CD4-positive, alpha-beta memory T cell (primary cell): ENCODE measurements around the gene THTPA. TPM values are rescaled to one million over a fixed set of nuclear protein-coding genes. Genes with fewer than 3 reads are reported as not detected.
A peak's percentile ranks its signal among the peaks of the same experiment; 100 is the strongest.

ENCODE experiments used
- CTCF ChIA-PET: fragments of 350-600 bp; sonication (Branson Sonifier 250); formaldehyde crosslinking; loops from one replicate; lab custom pipeline; 2021; ENCODE audit warnings: inconsistent platforms; ENCODE audit not compliant: partially characterized antibody; lab: Charles Lee
- POLR2A ChIA-PET: fragments of 350-600 bp; sonication (Branson Sonifier 250); formaldehyde crosslinking; loops from one replicate; lab custom pipeline; 2021; ENCODE audit not compliant: partially characterized antibody; lab: Charles Lee
- DNase-seq, 5 donors: peaks; one replicate each; pipeline versions ENCODE4 v3.0.0 to v3.0.0-alpha.2; 2020 to 2022; ENCODE audit warnings: mixed read lengths in 1 of 5
- H3K27ac ChIP-seq: one replicate; pipeline ENCODE4 v1.7.0; 2013; ENCODE audit warnings: low read depth, low read length
- H3K27me3 ChIP-seq: 2 replicates; pipeline ENCODE4 v1.7.0; 2013; ENCODE audit warnings: mild to moderate bottlenecking, low read length, moderate library complexity; ENCODE audit not compliant: insufficient read depth
- H3K36me3 ChIP-seq: 2 replicates; pipeline ENCODE4 v1.7.0; 2013; ENCODE audit warnings: mild to moderate bottlenecking, low read length, moderate library complexity; ENCODE audit not compliant: insufficient read depth
- H3K4me1 ChIP-seq: 2 replicates; pipeline ENCODE4 v1.7.0; 2013; ENCODE audit warnings: mild to moderate bottlenecking, low read length, moderate library complexity; ENCODE audit not compliant: insufficient read depth
- H3K4me3 ChIP-seq, 2 donors: one replicate each; pipeline ENCODE4 v1.7.0; 2013; ENCODE audit warnings: low read length in 2 of 2, mild to moderate bottlenecking in 1 of 2
- H3K9me3 ChIP-seq, 2 donors: one replicate each; pipeline ENCODE4 v1.7.0; 2013; ENCODE audit warnings: low read length in 2 of 2, control low read depth in 1 of 2; ENCODE audit not compliant: control insufficient read depth in 1 of 2
- H3K27ac Mint-ChIP-seq, 7 donors: one replicate each; pipeline ENCODE4 v1.8.0; 2020 to 2021; ENCODE audit warnings: mixed read lengths in 7 of 7, mild to moderate bottlenecking in 6 of 7, inconsistent platforms in 3 of 7, moderate library complexity in 3 of 7
- H3K27me3 Mint-ChIP-seq, 2 donors: one replicate each; pipeline ENCODE4 v1.8.0; 2020 to 2021; ENCODE audit warnings: mixed read lengths in 2 of 2
- H3K36me3 Mint-ChIP-seq, 2 donors: one replicate each; pipeline ENCODE4 v1.8.0; 2020 to 2021; ENCODE audit warnings: mixed read lengths in 2 of 2, inconsistent platforms in 1 of 2, mild to moderate bottlenecking in 1 of 2
- H3K4me1 Mint-ChIP-seq, 4 donors: one replicate each; pipeline ENCODE4 v1.8.0; 2020 to 2021; ENCODE audit warnings: mixed read lengths in 4 of 4, mild to moderate bottlenecking in 1 of 4
- H3K4me3 Mint-ChIP-seq, 8 donors: one replicate each; pipeline ENCODE4 v1.8.0; 2020 to 2021; ENCODE audit warnings: mixed read lengths in 8 of 8, mild to moderate bottlenecking in 7 of 8, moderate library complexity in 6 of 8, inconsistent platforms in 3 of 8
- H3K9me3 Mint-ChIP-seq, 8 donors: one replicate each; pipeline ENCODE4 v1.8.0; 2020 to 2021; ENCODE audit warnings: mixed read lengths in 8 of 8, mild to moderate bottlenecking in 5 of 8, inconsistent platforms in 3 of 8, moderate library complexity in 1 of 8
- intact Hi-C: fragments of 100-400 bp; cut with micrococcal nuclease; formaldehyde crosslinking; loops from one replicate; pipeline ENCODE4 v1.15.1; 2023
- polyA plus RNA-seq, 2 donors: library from polyadenylated mRNA; unstranded; fragments of 300-500 nt; fragmentation: Illumina TruSeq; gene quantifications; one replicate each; pipeline ENCODE4 v1.2.3, GENCODE V29; 2021
- total RNA-seq, 2 experiments: library from RNA; stranded (reverse); gene quantifications; one replicate each; pipeline ENCODE4 v1.2.3, GENCODE V29; 2021

Gene THTPA
- total and polyA plus RNA-seq, 4 experiments from 2014 or later: 10.9 to 26.2 (median 20.6) TPM

DNA sequence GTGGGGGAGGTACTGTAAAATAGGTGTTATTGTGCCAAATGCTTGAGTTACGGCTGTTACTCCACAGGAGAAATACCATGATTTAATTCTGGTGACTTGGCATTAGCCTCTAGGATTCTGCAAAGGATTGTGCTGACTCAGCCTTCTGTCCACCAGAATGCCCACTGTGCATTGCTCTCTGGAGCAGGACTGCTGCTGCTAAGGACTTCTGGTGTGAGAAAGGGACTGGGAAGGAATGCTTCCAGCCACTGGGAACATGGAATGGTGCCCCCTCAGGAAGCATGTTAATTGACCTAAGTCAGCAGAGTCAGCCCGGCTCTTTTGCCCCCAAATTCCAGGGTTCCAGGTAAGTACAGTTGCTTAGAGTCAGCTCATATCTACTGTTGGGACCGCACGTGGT lies 37.4 kb upstream of the THTPA start:
- DNase-seq: no peak
- Histone ChIP-seq H3K27me3 (no peaks in the 10 kb centered on the region), H3K36me3 (no peaks in the 10 kb centered on the region), H3K9me3 (no peaks in the 10 kb centered on the region), H3K4me1 (no peaks in the 10 kb centered on the region), H3K4me3 (no peak overlapping the region), H3K27ac (no peak overlapping the region)
- Mint-ChIP-seq H3K4me1 (no peaks in the 10 kb centered on the region), H3K27me3 (no peaks in the 10 kb centered on the region), H3K9me3 (peaks cover 0 to 2% (median 0%) of the 10 kb centered on the region in 8 donors), H3K27ac (no peak overlapping the region), H3K36me3 (peaks cover 0 to 3% of the 10 kb centered on the region in 2 donors), H3K4me3 (no peak overlapping the region)
- intact Hi-C loops: no loop called here
- ChIA-PET CTCF (no interaction called here), POLR2A (no interaction called here)

- CTCF ChIA-PET: interaction anchor here (1.1 kb wide), 1 partner anchor 17 kb away, joined by 3 read pairs; no protein-coding TSS in a partner anchor
- H3K4me1 ChIP-seq: no peaks in the 10 kb centered on the region
- H3K4me3 ChIP-seq: no peak overlapping the region
- H3K27ac Mint-ChIP-seq: peak overlapping the region in 2 of 7 donors; percentile 55 to 59
- intact Hi-C loops: no loop called here
- no peaks in the 10 kb centered on the region for H3K36me3 ChIP-seq
- H3K27ac ChIP-seq: no peak overlapping the region
- no peak for DNase-seq
- no peaks in the 10 kb centered on the region for H3K9me3 ChIP-seq
- H3K27me3 Mint-ChIP-seq: no peaks in the 10 kb centered on the region
- no peaks in the 10 kb centered on the region for H3K4me1 Mint-ChIP-seq
- no peaks in the 10 kb centered on the region for H3K27me3 ChIP-seq
- no peaks in the 10 kb centered on the region for H3K9me3 Mint-ChIP-seq
- H3K36me3 Mint-ChIP-seq: no peaks in the 10 kb centered on the region
- POLR2A ChIA-PET: no interaction called here
- no peak overlapping the region for H3K4me3 Mint-ChIP-seq
These were observed 35.1 kb upstream of the THTPA start for GRCh38 chr14:23520899-23521533.

- Mint-ChIP-seq H3K4me3 (no peak overlapping the region), H3K27ac (no peak overlapping the region), H3K9me3 (no peaks in the 10 kb centered on the region), H3K4me1 (no peaks in the 10 kb centered on the region), H3K36me3 (no peaks in the 10 kb centered on the region), H3K27me3 (no peaks in the 10 kb centered on the region)
- intact Hi-C loops: no loop called here
- Histone ChIP-seq H3K9me3 (no peaks in the 10 kb centered on the region), H3K27ac (no peak overlapping the region), H3K4me1 (no peaks in the 10 kb centered on the region), H3K27me3 (no peaks in the 10 kb centered on the region), H3K36me3 (no peaks in the 10 kb centered on the region), H3K4me3 (no peak overlapping the region)
- DNase-seq: no peak
- POLR2A ChIA-PET: no interaction called here
- CTCF ChIA-PET: interaction anchor here (1.0 to 1.1 kb wide), 2 partner anchors 16 to 17 kb away, joined by 3 read pairs; no protein-coding TSS in a partner anchor
These were observed 34.1 kb upstream of the THTPA start for GRCh38 chr14:23521785-23522640.

DNA sequence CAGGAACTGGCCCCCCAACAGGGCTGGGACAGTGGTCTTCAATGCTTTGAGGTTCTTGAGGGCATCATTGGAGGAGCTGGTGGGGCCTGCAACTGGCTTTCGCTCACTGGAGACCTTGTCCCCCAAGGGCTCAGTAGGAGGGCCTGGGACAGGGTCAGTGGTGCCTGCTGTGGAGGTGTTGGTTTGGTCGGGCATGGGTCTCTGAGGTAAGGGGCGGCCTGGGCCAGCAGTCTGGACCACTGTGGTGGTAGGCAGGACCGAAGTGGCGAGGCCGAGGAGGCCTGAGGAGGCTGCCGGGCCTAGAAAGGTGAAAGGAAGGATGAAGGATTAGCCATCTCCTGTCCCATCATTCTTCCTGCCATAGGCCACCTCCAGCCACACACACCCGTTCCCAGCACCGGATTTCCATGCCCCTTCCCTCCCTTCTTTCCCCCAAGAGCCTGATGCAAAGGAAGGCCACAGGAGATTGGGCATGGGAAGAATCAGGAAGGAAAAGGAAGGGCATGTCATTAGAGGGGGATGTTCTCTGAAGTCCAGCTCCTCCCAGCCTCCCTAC lies 33.4 kb upstream of the THTPA start:
- Histone ChIP-seq H3K9me3 (no peaks in the 10 kb centered on the region), H3K4me3 (no peak overlapping the region), H3K27me3 (no peaks in the 10 kb centered on the region), H3K36me3 (no peaks in the 10 kb centered on the region), H3K27ac (no peak overlapping the region), H3K4me1 (no peaks in the 10 kb centered on the region)
- POLR2A ChIA-PET: no interaction called here
- H3K27ac Mint-ChIP-seq: no peak overlapping the region
- CTCF ChIA-PET: interaction anchor here (1.0 to 1.4 kb wide), 2 partner anchors 16 to 44 kb away, joined by 3 to 5 read pairs; no protein-coding TSS in a partner anchor
- H3K27me3 Mint-ChIP-seq: no peaks in the 10 kb centered on the region
- H3K36me3 Mint-ChIP-seq: no peaks in the 10 kb centered on the region
- intact Hi-C loops: no loop called here
- no peak overlapping the region for H3K4me3 Mint-ChIP-seq
- DNase-seq: no peak
- no peaks in the 10 kb centered on the region for H3K9me3 Mint-ChIP-seq
- H3K4me1 Mint-ChIP-seq: no peaks in the 10 kb centered on the region

GRCh38 chr14:23523229-23524016 lies 32.6 kb upstream of the THTPA start:
- H3K4me1 ChIP-seq: no peaks in the 10 kb centered on the region
- no peak overlapping the region for H3K27ac Mint-ChIP-seq
- H3K36me3 Mint-ChIP-seq: no peaks in the 10 kb centered on the region
- no peak overlapping the region for H3K4me3 Mint-ChIP-seq
- no peaks in the 10 kb centered on the region for H3K36me3 ChIP-seq
- H3K4me1 Mint-ChIP-seq: no peaks in the 10 kb centered on the region
- no peaks in the 10 kb centered on the region for H3K9me3 ChIP-seq
- no peak overlapping the region for H3K4me3 ChIP-seq
- ChIA-PET POLR2A (no interaction called here), CTCF (interaction anchor here (1.4 kb wide), 1 partner anchor 45 kb away, joined by 5 read pairs; no protein-coding TSS in a partner anchor)
- no peaks in the 10 kb centered on the region for H3K27me3 Mint-ChIP-seq
- H3K27ac ChIP-seq: no peak overlapping the region
- H3K9me3 Mint-ChIP-seq: no peaks in the 10 kb centered on the region
- intact Hi-C loops: no loop called here
- no peaks in the 10 kb centered on the region for H3K27me3 ChIP-seq
- DNase-seq: no peak

- CTCF ChIA-PET: no interaction called here
- H3K27ac ChIP-seq: no peak overlapping the region
- no peaks in the 10 kb centered on the region for H3K36me3 Mint-ChIP-seq
- POLR2A ChIA-PET: no interaction called here
- no peaks in the 10 kb centered on the region for H3K4me1 Mint-ChIP-seq
- H3K4me3 Mint-ChIP-seq: no peak overlapping the region
- H3K9me3 ChIP-seq: no peaks in the 10 kb centered on the region
- H3K27me3 ChIP-seq: no peaks in the 10 kb centered on the region
- H3K27ac Mint-ChIP-seq: no peak overlapping the region
- no peak overlapping the region for H3K4me3 ChIP-seq
- H3K4me1 ChIP-seq: no peaks in the 10 kb centered on the region
- no peaks in the 10 kb centered on the region for H3K36me3 ChIP-seq
- H3K27me3 Mint-ChIP-seq: no peaks in the 10 kb centered on the region
- intact Hi-C loops: no loop called here
- DNase-seq: no peak
- no peaks in the 10 kb centered on the region for H3K9me3 Mint-ChIP-seq
These were observed 31.1 kb upstream of the THTPA start for GRCh38 chr14:23524954-23525353.

GRCh38 chr14:23525611-23526010 lies 30.5 kb upstream of the THTPA start:
- intact Hi-C loops: no loop called here
- no peak overlapping the region for H3K4me3 Mint-ChIP-seq
- H3K27ac ChIP-seq: no peak overlapping the region
- H3K4me1 Mint-ChIP-seq: no peaks in the 10 kb centered on the region
- no peaks in the 10 kb centered on the region for H3K27me3 Mint-ChIP-seq
- no peaks in the 10 kb centered on the region for H3K9me3 ChIP-seq
- DNase-seq: no peak
- H3K36me3 Mint-ChIP-seq: no peaks in the 10 kb centered on the region
- no peak overlapping the region for H3K4me3 ChIP-seq
- H3K27ac Mint-ChIP-seq: no peak overlapping the region
- H3K4me1 ChIP-seq: no peaks in the 10 kb centered on the region
- ChIA-PET CTCF (no interaction called here), POLR2A (no interaction called here)
- no peaks in the 10 kb centered on the region for H3K27me3 ChIP-seq
- no peaks in the 10 kb centered on the region for H3K36me3 ChIP-seq
- no peaks in the 10 kb centered on the region for H3K9me3 Mint-ChIP-seq
